Ecto neural progenitor cell (in vitro differentiated cells): ENCODE measurements around the gene CCDC149.

Source experiments
- DNase-seq: peaks from one replicate; pipeline ENCODE4 v3.0.0-alpha.2; 2018; ENCODE audit warnings: low spot score

Gene CCDC149

GRCh38 chr4:24802648-24803047, 110.2 kb downstream of the CCDC149 start:
- no peak for DNase-seq

GRCh38 chr4:24801136-24801855, 111.5 kb downstream of the CCDC149 start:
- no peak for DNase-seq

- peak; percentile 55 for DNase-seq
Observed at GRCh38 chr4:24800325-24800895, 112.4 kb downstream of the CCDC149 start.

- peak; percentile 54 for DNase-seq
Observed at GRCh38 chr4:24799544-24800324, 113.1 kb downstream of the CCDC149 start.

- DNase-seq: no peak
Observed at GRCh38 chr4:24799196-24799543, 113.7 kb downstream of the CCDC149 start.

GRCh38 chr4:24798036-24798610, 114.7 kb downstream of the CCDC149 start:
- DNase-seq: no peak

- DNase-seq: no peak
Observed at GRCh38 chr4:24796620-24797019, 116.2 kb downstream of the CCDC149 start.

- DNase-seq: no peak
Observed at GRCh38 chr4:24795666-24796381, 117.0 kb downstream of the CCDC149 start.

- peak; percentile 85 for DNase-seq
Observed at GRCh38 chr4:24794916-24795665, 117.8 kb downstream of the CCDC149 start, which contains the start of gene SOD3. TSS of gene SOD3 (plus strand) at chr4:24795573. CDS start at chr4:24799522, 3,949 bp downstream.

- DNase-seq: no peak
Observed at GRCh38 chr4:24794480-24794879, 118.4 kb downstream of the CCDC149 start.

- DNase-seq: no peak
Observed at GRCh38 chr4:24794051-24794450, 118.8 kb downstream of the CCDC149 start.

- DNase-seq: no peak
Observed at GRCh38 chr4:24793219-24794005, 119.4 kb downstream of the CCDC149 start.

- no peak for DNase-seq
Observed at GRCh38 chr4:24792552-24792951, 120.3 kb downstream of the CCDC149 start.

- DNase-seq: no peak
Observed at GRCh38 chr4:24791043-24791442, 121.8 kb downstream of the CCDC149 start.

GRCh38 chr4:24783506-24783905, 129.3 kb downstream of the CCDC149 start:
- no peak for DNase-seq

- no peak for DNase-seq
Observed at GRCh38 chr4:24781999-24782745, 130.7 kb downstream of the CCDC149 start.

- no peak for DNase-seq
Observed at GRCh38 chr4:24780936-24781495, 131.8 kb downstream of the CCDC149 start.

- DNase-seq: no peak
Observed at GRCh38 chr4:24778464-24779225, 134.2 kb downstream of the CCDC149 start.
